Stimulated activated CD4-positive, alpha-beta T cell treated with anti-CD3 and anti-CD28 coated beads, Interleukin-4, amount 100 ng/mL, for 48 hours (primary cell): ENCODE results near the gene ARNT2.
"Not testable (repeated sequence)": the region's sequence is repeated elsewhere in the genome, so short reads cannot be mapped to it uniquely, and the experiment has no call there.

Source experiments
- DNase-seq, 2 donors: peaks; one replicate each; pipeline ENCODE4 v3.0.0-alpha.2; 2020; ENCODE audit warnings: low read depth in 2 of 2

The ARNT2 gene

DNA sequence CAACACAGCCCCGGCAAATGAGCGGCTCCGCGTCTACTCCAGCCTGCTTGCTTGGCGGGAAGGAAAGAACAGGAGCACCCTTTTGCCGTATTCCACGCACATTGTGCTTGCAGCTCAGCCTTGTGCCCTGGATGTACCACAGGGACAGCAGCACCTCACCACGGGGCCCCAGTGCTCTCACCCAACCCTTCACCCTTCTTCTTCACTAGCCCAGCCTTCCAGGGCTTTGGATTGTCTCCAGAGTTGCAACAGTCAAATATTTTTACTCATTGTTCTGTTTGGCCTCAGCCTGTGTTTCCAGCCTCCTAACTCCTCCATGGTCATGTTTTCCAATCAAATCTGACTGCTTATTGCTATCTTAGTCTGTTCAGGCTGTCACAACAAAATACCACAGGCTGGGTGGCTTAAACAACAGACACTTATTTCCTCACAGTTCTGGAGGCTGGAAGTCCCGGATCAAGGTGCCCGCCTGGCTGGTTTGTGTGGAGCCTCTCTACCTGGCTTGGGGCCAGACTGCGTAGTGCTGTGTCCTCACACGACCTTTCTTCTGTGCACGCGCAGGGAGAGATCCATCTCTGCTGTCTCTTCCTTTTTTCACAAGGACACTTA is 211.7 kb downstream of the ARNT2 start:
- DNase-seq = no peak

DNA sequence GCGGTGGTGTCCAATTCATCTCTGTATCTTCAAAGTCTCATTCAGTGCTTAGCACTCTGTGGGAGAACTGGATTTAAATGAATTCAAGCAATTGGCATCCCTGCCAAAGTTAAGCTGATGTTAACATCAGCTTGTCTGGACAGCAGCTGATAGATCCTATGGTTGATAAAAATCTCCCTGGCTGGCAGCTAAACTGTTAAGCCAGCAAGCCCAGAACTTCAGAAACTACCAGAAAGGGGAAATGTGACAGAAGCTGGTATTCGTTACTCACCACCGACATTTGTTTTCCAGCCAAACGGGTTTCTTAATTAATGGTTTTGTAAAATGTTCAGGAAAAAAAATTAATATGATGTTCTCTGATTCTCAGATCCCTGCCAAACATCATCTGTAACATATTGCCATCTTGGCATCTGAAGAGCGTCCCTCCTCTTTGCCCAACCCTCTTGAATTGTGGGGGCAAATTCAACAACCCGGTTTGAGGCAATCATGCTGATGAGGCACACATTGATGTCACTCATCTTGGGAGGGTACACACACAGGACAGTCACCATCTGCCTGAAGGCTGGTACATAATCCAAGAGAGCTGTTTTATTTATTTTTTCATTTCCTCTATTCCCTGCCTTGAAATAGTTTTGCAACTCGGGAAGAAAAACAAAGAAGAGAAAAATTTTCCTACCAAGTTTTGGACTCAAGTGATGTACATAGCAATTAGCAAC is 214.7 kb downstream of the ARNT2 start:
- DNase-seq = no peak

- no peak for DNase-seq
Measured at GRCh38 chr15:80619680-80620079, 215.5 kb downstream of the ARNT2 start.

- DNase-seq = no peak
Measured at GRCh38 chr15:80620141-80620540, 216.0 kb downstream of the ARNT2 start.

GRCh38 chr15:80620931-80621330 is 216.7 kb downstream of the ARNT2 start:
- DNase-seq = no peak

DNA sequence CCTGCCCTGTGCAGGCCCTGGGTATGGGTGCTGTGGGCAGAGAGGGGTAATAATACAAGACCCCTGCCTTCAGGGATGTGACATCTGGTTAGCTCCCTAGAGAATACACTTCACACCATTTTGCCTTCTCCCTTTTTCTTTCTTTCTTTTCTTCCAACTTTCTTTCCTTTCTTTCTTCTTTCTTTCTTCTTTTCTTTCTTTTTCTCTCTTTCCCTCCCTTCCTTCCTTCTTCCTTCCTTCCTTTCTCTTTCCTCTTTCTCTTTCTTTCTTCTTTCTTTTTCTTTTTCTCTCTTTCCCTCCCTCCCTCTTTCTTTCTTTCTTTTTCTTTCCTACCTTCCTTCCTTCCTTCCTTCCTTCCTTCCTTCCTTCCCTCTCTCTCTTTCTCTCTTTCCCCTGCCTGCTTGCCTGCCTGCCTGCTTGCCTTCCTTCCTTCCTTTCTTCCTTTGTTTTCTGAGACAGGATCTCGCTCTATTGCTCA is 222.5 kb downstream of the ARNT2 start:
- DNase-seq = no peak

GRCh38 chr15:80629355-80629754 is 225.2 kb downstream of the ARNT2 start:
- DNase-seq = no peak

- DNase-seq = no peak
Measured at GRCh38 chr15:80630981-80631380, 226.8 kb downstream of the ARNT2 start.

- no peak for DNase-seq
Measured at GRCh38 chr15:80633221-80633620, 229.0 kb downstream of the ARNT2 start.

GRCh38 chr15:80635953-80636352 is 231.8 kb downstream of the ARNT2 start:
- DNase-seq = no peak

GRCh38 chr15:80636675-80637074 is 232.5 kb downstream of the ARNT2 start:
- no peak for DNase-seq

- no peak for DNase-seq
Measured at GRCh38 chr15:80637747-80638146, 233.6 kb downstream of the ARNT2 start.

DNA sequence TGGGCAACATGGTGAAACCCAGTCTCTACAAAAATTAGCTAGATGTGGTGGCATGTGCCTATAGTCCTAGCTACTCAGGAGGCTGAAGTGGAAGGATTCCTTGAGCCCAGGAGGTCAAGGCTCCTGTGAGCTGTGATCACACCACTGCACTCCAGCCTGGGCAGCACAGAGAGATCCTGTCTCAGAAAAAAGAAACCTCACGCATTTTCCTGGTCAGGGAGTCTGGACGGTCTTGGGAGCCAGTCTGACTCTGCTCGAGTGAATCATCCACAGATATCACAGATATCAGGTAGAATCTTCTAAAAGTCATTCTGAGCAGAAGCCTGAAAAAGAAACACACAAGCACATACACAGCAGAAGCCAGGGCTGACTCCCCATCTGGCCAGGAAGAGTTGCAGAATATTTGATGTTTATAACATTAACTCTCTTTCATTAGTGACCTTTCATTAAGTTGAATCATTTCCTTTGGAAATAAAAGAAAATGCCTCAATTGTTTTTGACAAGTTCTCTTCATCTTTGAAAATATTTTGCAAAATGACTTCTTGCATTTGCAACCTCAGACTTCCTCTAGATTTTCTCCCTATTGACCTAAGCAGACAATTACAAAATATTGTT is 234.5 kb downstream of the ARNT2 start:
- DNase-seq = no peak

DNA sequence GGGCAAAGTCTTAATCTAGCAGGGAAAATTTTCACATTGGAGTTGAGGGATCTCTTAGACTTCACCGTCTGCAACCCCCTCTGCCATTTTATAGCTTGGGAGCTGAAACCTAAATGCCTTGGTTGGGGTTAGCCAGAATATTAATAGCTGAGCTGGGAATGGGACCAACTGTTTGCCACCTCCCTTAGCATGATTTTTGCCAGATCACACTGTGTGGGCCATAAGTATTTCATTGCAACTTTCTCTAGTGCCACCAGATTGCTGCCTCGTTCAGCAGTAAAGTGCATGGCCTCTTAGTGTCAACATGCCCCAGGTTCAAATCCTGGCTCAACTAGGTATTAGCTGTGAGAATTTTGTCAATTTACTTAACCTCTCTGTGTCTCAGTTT is 235.0 kb downstream of the ARNT2 start:
- DNase-seq = no peak

DNA sequence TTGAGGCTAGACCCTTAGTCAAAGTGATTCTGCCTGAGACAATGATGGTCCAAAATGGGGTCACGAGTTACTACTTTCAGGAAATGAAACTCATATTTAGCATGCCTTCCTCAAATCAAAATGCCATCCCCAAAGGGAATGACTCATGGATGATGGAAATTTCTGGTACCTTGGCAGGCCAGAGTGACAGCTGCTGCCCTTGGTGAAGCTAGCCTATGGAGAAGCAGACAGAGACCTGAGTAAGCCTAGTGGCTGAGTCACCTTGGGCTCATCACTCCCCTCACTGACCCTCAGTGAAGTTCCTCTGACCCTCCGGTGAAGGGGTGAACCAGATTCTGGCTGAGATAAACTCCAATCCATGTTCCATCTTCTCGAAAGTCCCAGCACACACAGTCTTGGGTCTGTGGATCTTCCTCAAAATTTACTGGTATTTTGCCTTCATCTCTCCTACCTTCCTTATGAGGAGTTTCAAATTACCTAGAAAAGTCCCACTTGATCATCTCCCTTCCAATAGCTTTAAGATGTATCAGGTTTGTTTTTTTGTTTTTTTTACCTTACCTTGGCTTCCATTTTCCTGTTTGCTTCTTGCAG is 236.4 kb downstream of the ARNT2 start:
- DNase-seq = no peak

DNA sequence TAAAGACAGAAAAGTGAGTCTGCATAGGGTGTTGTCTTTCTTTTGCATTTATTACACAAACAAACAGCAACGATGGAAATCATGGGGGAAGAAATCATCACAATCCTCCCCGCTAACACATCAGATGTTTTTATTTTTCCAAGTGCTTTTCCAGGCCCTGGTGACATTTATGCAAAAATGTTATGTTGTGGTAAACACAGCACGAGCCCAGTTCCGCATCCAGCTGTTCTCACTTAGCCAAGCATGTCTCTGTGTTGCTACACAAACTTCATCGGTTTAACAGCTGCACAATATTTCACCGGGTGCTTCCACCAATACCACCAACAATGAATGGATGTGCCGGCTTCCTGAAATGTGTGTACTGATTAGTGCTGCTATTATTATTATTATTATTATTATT is 237.2 kb downstream of the ARNT2 start:
- DNase-seq = no peak

DNA sequence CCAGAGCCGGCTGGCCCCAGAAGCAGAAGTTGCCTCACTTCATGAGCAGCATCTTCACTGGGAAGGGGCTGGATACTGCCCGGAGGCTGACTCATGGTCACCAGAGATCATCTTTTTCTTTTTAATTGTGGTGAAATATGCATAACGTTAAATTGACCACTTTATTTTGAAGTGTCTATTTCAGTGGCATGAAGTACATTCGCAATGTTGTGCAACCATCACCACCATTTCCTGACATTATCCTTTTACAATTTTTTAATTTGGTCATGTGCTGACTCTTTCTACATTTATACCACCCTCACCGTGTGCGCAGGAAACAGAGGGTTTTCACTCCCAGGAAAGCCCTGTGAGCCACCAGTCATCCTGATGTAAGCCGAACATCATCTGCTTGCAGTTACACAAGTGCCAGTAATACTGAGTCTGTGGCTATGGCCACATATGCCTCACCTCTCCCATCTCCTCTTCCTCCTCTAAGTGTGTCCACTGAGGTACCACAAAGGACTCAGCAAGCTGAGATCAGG is 239.3 kb downstream of the ARNT2 start:
- DNase-seq = no peak

GRCh38 chr15:80645494-80646065 is 241.4 kb downstream of the ARNT2 start:
- no peak for DNase-seq

DNA sequence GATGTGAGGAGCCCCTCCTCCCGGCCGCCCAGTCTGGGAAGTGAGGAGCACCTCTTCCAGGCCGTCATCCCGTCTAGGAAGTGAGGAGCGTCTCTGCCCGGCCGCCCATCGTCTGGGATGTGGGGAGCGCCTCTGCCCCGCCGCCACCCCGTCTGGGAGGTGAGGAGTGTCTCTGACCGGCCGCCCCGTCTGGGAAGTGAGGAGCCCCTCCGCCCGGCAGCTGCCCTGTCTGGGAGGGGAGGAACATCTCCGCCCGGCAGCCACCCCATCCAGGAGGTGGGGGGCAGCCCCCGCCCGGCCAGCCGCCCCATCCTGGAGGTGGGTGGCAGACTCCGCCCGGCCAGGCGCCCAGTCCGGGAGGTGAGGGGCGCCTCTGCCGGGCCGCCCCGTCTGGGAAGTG is 243.2 kb downstream of the ARNT2 start:
- not testable (repeated sequence) for DNase-seq
